Activated CD8-positive, alpha-beta memory T cell treated with anti-CD3 and anti-CD28 coated beads, Interleukin-2, amount 10 ng/mL, durations not matched to agents 7 days and 5 days (primary cell): ENCODE results near the gene UNC45A. TPM values are rescaled to one million over a fixed set of nuclear protein-coding genes. Genes with fewer than 3 reads are reported as not detected.

ENCODE experiments used
- ATAC-seq: fragments of 150-1000 bp; cut with Tn5 transposase; one replicate; pipeline ENCODE4 v1.10.0; 2021; ENCODE audit warnings: moderate library complexity
- CTCF ChIA-PET: fragments of 350-600 bp; sonication (Branson Sonifier 250); formaldehyde crosslinking; loops from one replicate; lab custom pipeline; 2021; ENCODE audit warnings: antibody characterized with exemption; lab: Charles Lee
- DNase-seq: peaks from one replicate; pipeline ENCODE4 v3.0.0-alpha.2; 2020
- H3K27ac Mint-ChIP-seq: one replicate; pipeline ENCODE4 v1.8.0; 2021; ENCODE audit warnings: mild to moderate bottlenecking, mixed read lengths
- H3K27me3 Mint-ChIP-seq: one replicate; pipeline ENCODE4 v1.8.0; 2021; ENCODE audit warnings: mixed read lengths
- H3K36me3 Mint-ChIP-seq: one replicate; pipeline ENCODE4 v1.8.0; 2021; ENCODE audit warnings: mild to moderate bottlenecking, mixed read lengths
- H3K4me1 Mint-ChIP-seq: one replicate; pipeline ENCODE4 v1.8.0; 2021; ENCODE audit warnings: mixed read lengths
- H3K4me3 Mint-ChIP-seq: one replicate; pipeline ENCODE4 v1.8.0; 2021; ENCODE audit warnings: mild to moderate bottlenecking, moderate library complexity, mixed read lengths
- H3K9me3 Mint-ChIP-seq: one replicate; pipeline ENCODE4 v1.8.0; 2022; ENCODE audit warnings: low read depth, mixed read lengths
- total RNA-seq, 2 experiments: library from RNA; stranded (reverse); gene quantifications; one replicate each; pipeline ENCODE4 v1.2.3, GENCODE V29; 2021

Gene UNC45A
- total RNA-seq, 2 experiments from 2014 or later: 76.3 to 84.4 TPM

DNA sequence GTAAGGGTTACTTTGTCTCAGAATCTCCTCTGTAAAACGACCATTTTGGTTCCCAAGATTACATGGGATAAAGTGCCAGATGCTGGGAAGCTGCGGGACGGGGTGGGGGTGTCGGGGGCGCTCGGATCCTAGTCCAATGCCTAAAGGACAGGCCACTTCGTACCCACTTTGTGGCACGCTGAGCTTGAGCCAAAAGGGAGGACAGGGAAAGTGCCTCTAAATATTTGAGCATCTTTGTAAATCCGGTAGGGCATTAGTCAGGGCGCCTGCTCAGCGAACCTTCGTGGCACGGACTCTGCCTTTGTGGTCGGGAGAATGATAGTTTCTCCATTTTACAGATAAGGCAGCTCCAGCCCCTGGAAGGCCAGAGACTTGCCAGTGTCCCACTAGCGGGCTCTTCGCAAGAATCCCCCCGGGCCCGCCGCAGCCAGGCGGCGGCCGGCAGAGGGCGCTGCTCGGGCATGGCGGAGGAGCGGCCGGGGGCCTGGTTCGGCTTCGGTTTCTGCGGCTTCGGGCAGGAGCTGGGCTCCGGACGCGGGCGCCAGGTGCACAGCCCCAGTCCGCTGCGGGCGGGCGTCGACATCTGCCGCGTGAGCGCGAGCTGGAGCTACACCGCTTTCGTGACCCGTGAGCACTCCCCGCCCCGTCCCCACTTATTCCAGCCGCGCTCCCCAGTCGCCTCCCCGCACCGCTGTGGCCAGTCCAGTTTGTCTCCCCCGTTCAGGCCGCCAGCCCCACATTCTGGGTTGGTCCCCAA lies 21.4 kb downstream of the UNC45A start:
- Mint-ChIP-seq H3K4me3 (peak overlapping the region; percentile 86), H3K27ac (peak overlapping the region; percentile 95), H3K4me1 (peaks cover 21% of the 10 kb centered on the region), H3K27me3 (no peaks in the 10 kb centered on the region), H3K36me3 (peaks cover 37% of the 10 kb centered on the region), H3K9me3 (no peaks in the 10 kb centered on the region)
- peak; percentile 75 for DNase-seq
- CTCF ChIA-PET: interaction anchor here (0.5 to 6.7 kb wide), 39 partner anchors 9 to 374 kb away, joined by 3 to 101 read pairs (median 5); partner anchors contain the start of genes BLM, HDDC3, UNC45A and VPS33B
- no peak for ATAC-seq

DNA sequence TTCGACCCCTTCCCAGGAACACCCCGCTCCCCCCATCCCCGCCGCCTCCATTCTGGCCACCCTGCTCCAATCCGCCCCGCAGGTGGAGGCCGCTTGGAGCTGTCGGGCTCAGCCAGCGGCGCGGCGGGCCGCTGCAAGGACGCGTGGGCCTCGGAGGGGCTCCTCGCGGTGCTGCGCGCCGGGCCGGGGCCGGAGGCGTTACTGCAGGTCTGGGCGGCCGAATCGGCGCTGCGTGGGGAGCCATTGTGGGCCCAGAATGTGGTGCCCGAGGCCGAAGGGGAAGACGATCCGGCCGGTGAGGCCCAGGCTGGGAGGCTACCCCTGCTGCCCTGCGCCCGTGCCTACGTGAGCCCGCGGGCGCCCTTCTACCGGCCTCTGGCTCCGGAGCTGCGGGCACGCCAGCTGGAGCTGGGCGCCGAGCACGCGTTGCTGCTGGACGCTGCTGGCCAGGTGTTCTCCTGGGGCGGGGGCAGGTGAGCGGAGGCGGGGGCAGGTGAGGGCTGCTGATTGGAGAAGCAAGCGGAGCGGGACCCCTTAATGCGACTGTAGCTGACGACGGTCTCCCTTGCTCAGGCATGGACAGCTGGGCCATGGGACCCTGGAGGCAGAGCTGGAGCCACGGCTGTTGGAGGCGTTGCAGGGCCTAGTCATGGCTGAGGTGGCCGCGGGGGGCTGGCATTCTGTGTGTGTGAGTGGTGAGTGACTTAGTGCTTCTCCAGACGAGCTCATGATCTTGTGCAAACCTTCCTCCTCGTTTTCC lies 22.1 kb downstream of the UNC45A start:
- Mint-ChIP-seq H3K27me3 (no peaks in the 10 kb centered on the region), H3K4me3 (peak overlapping the region; percentile 86), H3K27ac (peak overlapping the region; percentile 14), H3K4me1 (peaks cover 23% of the 10 kb centered on the region), H3K36me3 (peaks cover 37% of the 10 kb centered on the region), H3K9me3 (no peaks in the 10 kb centered on the region)
- CTCF ChIA-PET: interaction anchor here (0.5 to 6.7 kb wide), 38 partner anchors 9 to 375 kb away, joined by 3 to 101 read pairs (median 5); partner anchors contain the start of genes BLM, HDDC3, UNC45A and VPS33B
- DNase-seq (no peak), ATAC-seq (no peak)

DNA sequence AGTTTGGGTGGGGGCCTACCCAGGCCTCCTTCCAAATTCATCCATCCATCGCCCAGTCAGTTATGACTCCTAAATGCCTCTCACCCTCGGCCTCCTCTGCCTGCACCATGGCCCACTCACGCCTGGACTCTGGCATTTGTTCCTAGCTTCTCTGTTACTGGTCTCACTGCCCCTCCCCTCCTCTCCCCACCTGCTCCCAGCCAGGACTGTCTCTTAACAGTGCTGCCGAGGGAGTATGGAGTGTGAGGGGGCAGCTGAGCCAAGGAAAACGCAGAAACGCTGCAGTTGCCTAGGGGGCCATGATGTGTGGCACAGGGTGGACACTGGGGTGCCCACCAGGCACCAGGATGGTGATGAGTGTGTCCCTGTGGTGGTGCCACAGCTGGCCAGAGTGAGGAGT lies 22.7 kb downstream of the UNC45A start:
- peaks cover 35% of the 10 kb centered on the region for H3K36me3 Mint-ChIP-seq
- DNase-seq: no peak
- peak overlapping the region; percentile 14 for H3K27ac Mint-ChIP-seq

DNA sequence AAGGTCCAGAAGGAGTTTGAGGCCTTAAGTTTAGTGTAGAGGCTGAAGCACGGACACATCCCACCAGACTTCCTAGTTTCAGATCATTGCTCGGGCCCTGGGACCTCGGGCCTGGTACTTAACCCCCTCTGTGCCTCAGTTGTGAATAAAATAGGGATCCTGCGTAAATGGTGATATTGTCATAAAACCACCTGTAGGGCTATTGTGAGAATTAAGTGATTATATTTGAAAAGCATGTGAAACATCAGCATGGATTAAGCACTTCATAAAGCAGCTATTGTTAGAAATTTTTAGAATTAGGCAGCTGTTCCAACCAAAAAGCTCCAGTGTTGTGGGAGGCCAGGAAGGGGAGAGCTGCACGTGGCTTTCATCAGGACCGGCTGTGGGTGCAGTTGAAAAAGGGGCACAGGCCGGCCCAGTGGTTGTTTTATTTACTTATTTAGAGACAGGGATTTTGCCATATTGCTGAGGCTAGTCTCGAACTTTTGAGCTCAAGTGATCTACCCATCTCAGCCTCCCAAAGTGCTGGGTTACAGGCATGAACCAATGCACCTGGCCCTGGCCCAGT lies 24.0 kb downstream of the UNC45A start:
- CTCF ChIA-PET: interaction anchor here (1.6 to 3.5 kb wide), 4 partner anchors 13 to 74 kb away, joined by 4 to 16 read pairs (median 4); no protein-coding TSS in a partner anchor
- Mint-ChIP-seq H3K27me3 (no peaks in the 10 kb centered on the region), H3K36me3 (peaks cover 37% of the 10 kb centered on the region), H3K27ac (peak overlapping the region; percentile 11), H3K9me3 (no peaks in the 10 kb centered on the region), H3K4me1 (peaks cover 19% of the 10 kb centered on the region), H3K4me3 (no peak overlapping the region)
- ATAC-seq (no peak), DNase-seq (no peak)

More for the DNA sequence above, 22.7 kb downstream of the UNC45A start:
- H3K4me1 Mint-ChIP-seq: peaks cover 23% of the 10 kb centered on the region
- ATAC-seq: no peak
- no peaks in the 10 kb centered on the region for H3K9me3 Mint-ChIP-seq
- CTCF ChIA-PET: interaction anchor here (1.0 to 6.7 kb wide), 17 partner anchors 8 to 314 kb away, joined by 3 to 101 read pairs (median 12); partner anchors contain the start of genes HDDC3, UNC45A and VPS33B
- no peaks in the 10 kb centered on the region for H3K27me3 Mint-ChIP-seq
- peak overlapping the region; percentile 61 for H3K4me3 Mint-ChIP-seq

DNA sequence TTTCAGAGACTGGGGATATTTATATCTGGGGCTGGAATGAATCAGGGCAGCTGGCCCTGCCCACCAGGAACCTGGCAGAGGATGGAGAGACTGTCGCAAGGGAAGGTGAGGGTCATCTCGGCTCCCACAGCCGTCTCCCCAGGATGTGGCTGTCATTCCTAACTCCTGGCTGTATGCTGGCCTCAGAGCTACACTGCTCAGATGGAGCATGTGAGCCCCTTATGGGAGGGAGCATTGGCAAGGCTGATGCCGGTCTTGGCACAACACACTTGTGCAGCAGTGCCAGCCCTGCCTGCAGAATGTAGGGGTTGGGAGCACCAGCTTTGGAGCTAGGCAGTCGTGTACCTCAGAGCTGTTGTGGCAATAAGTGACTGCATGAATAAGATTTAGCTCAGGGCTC lies 24.8 kb downstream of the UNC45A start:
- no peak for DNase-seq
- no peak overlapping the region for H3K27ac Mint-ChIP-seq
- H3K27me3 Mint-ChIP-seq: no peaks in the 10 kb centered on the region
- CTCF ChIA-PET: interaction anchor here (1.4 to 2.1 kb wide), 4 partner anchors 28 to 90 kb away, joined by 4 to 6 read pairs (median 4); no protein-coding TSS in a partner anchor
- ATAC-seq: no peak
- no peaks in the 10 kb centered on the region for H3K9me3 Mint-ChIP-seq
- no peak overlapping the region for H3K4me3 Mint-ChIP-seq
- H3K4me1 Mint-ChIP-seq: peaks cover 16% of the 10 kb centered on the region
- peaks cover 37% of the 10 kb centered on the region for H3K36me3 Mint-ChIP-seq

DNA sequence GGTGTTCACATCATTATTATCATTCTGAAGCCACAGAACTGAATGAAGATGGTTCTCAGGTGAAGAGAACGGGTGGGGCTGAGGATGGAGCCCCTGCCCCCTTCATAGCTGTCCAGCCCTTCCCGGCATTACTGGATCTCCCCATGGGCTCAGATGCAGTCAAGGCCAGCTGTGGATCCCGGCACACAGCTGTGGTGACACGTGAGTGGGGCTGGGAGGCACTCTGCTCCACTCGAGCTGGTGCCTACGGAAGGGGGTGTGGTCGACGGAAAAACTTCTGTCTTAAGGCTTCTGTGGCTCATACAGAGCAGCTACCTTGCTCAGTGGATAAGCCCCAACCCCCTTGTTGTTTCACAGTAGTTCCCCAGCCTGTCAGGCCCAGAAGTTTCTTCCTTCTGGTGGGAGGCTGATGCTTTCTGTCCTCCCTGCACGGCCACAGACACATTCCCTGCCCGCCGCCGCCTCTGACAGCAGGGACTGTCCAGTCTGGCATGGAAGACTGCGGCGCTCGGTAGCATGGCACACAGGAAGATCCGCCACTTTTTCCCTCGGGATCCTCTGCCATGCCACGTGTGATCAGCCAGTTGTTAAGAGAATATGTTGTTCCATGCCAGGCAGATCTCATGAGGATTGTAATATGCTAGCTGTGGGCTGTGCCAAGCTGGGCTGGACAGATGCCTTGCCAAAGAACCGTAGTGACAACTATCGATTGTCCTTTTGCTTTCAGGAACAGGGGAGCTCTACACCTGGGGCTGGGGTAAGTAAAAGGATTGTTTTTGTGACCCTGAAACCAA lies 25.4 kb downstream of the UNC45A start:
- DNase-seq (no peak), ATAC-seq (no peak)
- no peaks in the 10 kb centered on the region for H3K9me3 Mint-ChIP-seq
- H3K4me3 Mint-ChIP-seq: no peak overlapping the region
- no peaks in the 10 kb centered on the region for H3K27me3 Mint-ChIP-seq
- CTCF ChIA-PET: interaction anchor here (0.9 to 2.1 kb wide), 4 partner anchors 18 to 89 kb away, joined by 3 to 6 read pairs (median 4); no protein-coding TSS in a partner anchor
- H3K36me3 Mint-ChIP-seq: peaks cover 41% of the 10 kb centered on the region
- H3K27ac Mint-ChIP-seq: no peak overlapping the region
- H3K4me1 Mint-ChIP-seq: peaks cover 17% of the 10 kb centered on the region

DNA sequence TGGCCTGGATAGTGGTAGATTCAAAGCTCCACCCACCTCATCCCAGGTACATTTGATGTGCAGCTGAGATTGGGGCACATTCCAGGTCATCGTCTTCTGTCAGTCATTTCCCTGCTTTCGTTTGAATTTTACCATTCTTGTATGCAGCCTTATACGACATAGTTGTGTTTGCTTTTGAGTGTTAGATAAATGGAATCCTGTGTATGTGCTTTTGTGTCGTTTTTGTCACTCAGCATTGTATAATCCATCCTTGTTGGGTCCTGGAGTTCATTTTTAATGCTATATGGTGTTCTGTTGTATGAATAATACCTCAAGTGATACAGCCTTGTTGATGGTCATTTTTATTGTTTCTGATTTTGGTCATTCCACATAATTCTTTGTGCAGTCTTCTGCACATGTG lies 26.9 kb downstream of the UNC45A start:
- Mint-ChIP-seq H3K27me3 (no peaks in the 10 kb centered on the region), H3K9me3 (no peaks in the 10 kb centered on the region), H3K36me3 (peaks cover 50% of the 10 kb centered on the region), H3K4me3 (no peak overlapping the region), H3K27ac (peak overlapping the region; percentile 25), H3K4me1 (peaks cover 10% of the 10 kb centered on the region)
- CTCF ChIA-PET: interaction anchor here (1.7 to 2.2 kb wide), 2 partner anchors 27 to 71 kb away, joined by 5 read pairs; partner anchors contain the start of gene UNC45A
- DNase-seq (no peak), ATAC-seq (no peak)

DNA sequence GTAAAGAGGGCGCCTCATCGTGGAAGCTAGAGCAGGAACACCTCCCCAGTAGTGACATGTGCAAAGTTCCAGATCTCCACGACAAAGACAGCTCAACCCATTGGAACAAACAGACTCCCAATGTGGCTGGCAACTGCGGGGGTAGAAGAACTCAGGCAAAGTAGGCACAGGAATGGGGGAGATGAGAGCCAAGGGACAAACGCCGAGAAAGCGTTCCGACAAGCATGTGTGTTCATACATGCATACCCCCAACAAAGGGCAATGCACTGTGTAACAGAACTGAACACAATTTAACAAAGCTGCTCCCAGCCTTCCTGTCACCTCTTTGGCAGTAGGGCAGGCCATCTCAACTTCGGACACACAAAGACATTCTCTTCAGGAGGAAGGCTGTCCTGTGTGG lies 31.2 kb downstream of the UNC45A start:
- peaks cover 73% of the 10 kb centered on the region for H3K36me3 Mint-ChIP-seq
- no peaks in the 10 kb centered on the region for H3K9me3 Mint-ChIP-seq
- CTCF ChIA-PET: interaction anchor here (1.0 to 1.2 kb wide), 2 partner anchors 9 to 12 kb away, joined by 4 to 8 read pairs; no protein-coding TSS in a partner anchor
- H3K4me3 Mint-ChIP-seq: no peak overlapping the region
- H3K27me3 Mint-ChIP-seq: no peaks in the 10 kb centered on the region
- no peak overlapping the region for H3K27ac Mint-ChIP-seq
- ATAC-seq (no peak), DNase-seq (no peak)
- H3K4me1 Mint-ChIP-seq: peaks cover 4% of the 10 kb centered on the region

DNA sequence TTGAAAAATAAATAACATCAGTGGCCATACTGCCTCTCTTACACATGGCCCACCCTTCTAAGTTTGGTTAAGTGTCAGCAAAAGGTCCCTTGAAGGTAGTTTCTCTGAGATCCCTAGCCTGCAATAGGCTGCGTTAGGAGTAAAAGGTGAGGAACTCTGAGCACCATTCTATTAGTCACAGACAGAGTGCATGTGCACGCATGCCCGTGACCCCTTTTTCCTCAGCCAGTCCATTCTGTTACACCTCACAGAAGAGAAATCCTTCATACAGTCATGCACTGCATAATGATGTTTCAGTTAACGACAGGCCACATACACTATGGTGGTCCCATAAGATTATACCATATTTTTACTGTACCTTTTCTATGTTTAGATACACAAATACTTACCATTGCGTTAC lies 32.1 kb downstream of the UNC45A start:
- CTCF ChIA-PET: interaction anchor here (0.5 to 1.9 kb wide), 2 partner anchors 11 to 1194 kb away, joined by 3 to 9 read pairs; no protein-coding TSS in a partner anchor
- Mint-ChIP-seq H3K27ac (no peak overlapping the region), H3K4me1 (peaks cover 2% of the 10 kb centered on the region), H3K27me3 (no peaks in the 10 kb centered on the region), H3K4me3 (no peak overlapping the region), H3K9me3 (no peaks in the 10 kb centered on the region), H3K36me3 (peaks cover 64% of the 10 kb centered on the region)
- DNase-seq: no peak
- ATAC-seq: no peak

DNA sequence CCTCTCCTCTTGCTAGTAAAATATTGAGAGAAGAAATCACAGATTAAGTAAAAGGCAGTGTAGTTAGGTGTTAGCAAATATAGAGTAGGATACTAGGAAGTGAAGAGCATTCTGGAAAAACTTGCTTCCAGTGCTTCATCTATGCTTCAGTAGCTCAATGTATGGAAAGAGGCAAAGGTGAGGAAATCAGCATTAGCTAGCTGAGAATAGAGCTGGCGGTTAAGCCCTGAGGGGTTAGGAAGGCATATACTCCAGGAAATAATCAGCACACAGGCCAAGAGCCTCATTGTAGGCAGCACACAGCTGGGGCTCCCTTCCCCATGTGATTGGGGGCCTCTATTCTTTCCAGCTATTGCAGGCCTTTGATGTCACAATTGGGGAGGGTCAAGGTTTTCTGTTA lies 33.3 kb downstream of the UNC45A start:
- no peak for DNase-seq
- Mint-ChIP-seq H3K9me3 (no peaks in the 10 kb centered on the region), H3K27ac (no peak overlapping the region), H3K4me1 (peaks cover 2% of the 10 kb centered on the region), H3K36me3 (peaks cover 65% of the 10 kb centered on the region), H3K4me3 (no peak overlapping the region), H3K27me3 (no peaks in the 10 kb centered on the region)
- no peak for ATAC-seq
- CTCF ChIA-PET: interaction anchor here (1.9 kb wide), 1 partner anchor 12 kb away, joined by 9 read pairs; no protein-coding TSS in a partner anchor

DNA sequence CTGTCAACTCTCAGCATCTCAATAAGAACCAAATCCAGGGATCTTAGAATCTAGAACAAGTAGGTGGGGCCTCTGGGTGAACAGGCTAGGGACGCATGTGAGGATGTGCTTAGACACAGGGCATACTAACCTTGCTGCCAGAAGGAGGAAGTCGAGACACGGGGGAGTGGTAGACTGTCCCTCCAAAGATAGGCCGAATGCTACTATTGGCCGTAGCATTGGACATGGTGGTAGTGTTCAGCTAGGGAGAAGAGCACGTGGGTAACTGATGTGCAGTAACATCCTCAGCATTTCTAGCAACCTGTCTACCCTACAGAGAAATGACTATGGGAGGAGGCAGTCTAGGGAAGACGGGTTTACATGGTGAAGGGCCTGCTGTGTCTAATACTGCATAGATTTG lies 35.2 kb downstream of the UNC45A start:
- Mint-ChIP-seq H3K27me3 (no peaks in the 10 kb centered on the region), H3K9me3 (no peaks in the 10 kb centered on the region), H3K27ac (no peak overlapping the region), H3K36me3 (peaks cover 70% of the 10 kb centered on the region), H3K4me1 (peaks cover under 1% of the 10 kb centered on the region), H3K4me3 (no peak overlapping the region)
- DNase-seq: no peak
- no peak for ATAC-seq
- CTCF ChIA-PET: interaction anchor here (3.1 kb wide), 1 partner anchor 13 kb away, joined by 16 read pairs; no protein-coding TSS in a partner anchor

DNA sequence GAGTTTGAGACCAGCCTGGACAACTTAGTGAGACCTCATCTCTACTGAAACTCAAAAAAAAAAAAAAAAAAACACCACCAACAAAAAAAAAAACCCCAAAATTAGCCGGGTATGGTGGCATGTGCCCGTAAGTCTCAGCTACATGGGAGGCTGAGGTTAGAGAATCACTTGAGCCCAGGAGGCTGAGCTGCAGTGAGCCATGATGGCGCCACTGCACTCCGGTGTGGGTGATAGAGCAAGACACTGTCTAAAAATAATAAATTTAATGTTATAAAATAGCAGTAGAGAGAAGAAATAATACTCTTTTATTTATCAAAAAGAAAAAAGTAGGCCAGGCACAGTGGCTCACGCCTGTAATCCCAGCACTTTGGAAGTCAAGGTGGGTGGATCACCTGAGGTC lies 37.0 kb downstream of the UNC45A start:
- no peaks in the 10 kb centered on the region for H3K4me1 Mint-ChIP-seq
- ATAC-seq (no peak), DNase-seq (no peak)
- peaks cover 67% of the 10 kb centered on the region for H3K36me3 Mint-ChIP-seq
- CTCF ChIA-PET: interaction anchor here (3.1 kb wide), 1 partner anchor 15 kb away, joined by 16 read pairs; no protein-coding TSS in a partner anchor
- no peaks in the 10 kb centered on the region for H3K27me3 Mint-ChIP-seq
- no peaks in the 10 kb centered on the region for H3K9me3 Mint-ChIP-seq
- no peak overlapping the region for H3K4me3 Mint-ChIP-seq
- no peak overlapping the region for H3K27ac Mint-ChIP-seq
